ENCODE measurements around the gene PPP1R15B. TPM values are rescaled to one million over a fixed set of nuclear protein-coding genes. Genes with fewer than 3 reads are reported as not detected.

The PPP1R15B gene
- total RNA-seq, 2 experiments from 2014 or later, result 72.6 to 79.2 TPM

DNA sequence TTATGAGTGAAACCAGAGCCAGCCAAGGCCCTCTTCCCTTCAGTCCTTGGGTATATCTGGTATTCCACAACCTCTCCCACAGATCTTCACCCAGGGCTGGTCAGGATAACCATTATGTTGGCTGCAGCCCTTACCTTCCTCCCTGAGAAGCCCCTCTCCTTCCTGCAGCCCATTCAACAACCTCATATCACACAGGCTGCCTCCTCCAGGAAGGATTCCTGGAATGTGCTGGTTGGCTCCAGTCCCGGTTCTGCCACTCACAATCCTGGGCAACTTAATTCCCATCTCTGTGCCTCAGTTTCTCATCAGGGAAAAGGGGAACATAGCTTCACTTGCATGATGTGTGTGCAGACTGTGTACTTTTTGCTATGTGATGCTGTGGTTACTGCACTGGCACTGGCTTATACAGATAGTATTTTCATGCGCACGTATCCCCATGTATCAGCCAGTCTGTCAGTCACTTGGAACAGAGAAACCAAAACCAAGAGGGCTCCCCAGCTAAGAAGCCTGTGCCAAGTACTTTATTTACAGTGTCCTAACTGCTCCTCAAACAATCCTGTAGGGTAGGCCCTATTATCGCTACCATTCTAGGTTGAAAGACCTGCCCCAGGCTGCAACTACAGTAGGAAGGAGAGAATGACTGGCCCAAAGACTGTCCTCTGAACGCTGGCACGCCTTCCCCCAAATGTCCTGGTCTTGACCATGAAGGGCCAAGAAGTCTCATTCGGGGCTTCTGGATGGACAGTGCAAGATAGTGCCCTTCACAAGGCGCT, 39.9 kb upstream of the PPP1R15B start:
- Histone ChIP-seq H3K4me2 (ENCODE audit: low read length) (no peak overlapping the region), H3K4me3 (ENCODE audit: low read depth, low read length, poor library complexity, severe bottlenecking) (no peak overlapping the region), H4K20me1 (ENCODE audit: insufficient read depth, low read length) (no peaks in the 10 kb centered on the region), H3K4me1 (ENCODE audit: insufficient read depth, low read length, poor library complexity, severe bottlenecking) (peaks cover 28% of the 10 kb centered on the region), H2AFZ (ENCODE audit: low read length) (no peak overlapping the region), H3K36me3 (ENCODE audit: insufficient read depth, low read length) (no peaks in the 10 kb centered on the region), H3K79me2 (ENCODE audit: insufficient read depth, low read depth, low read length) (no peaks in the 10 kb centered on the region), H3K27ac (ENCODE audit: low read depth, low read length, poor library complexity, severe bottlenecking) (no peak overlapping the region), H3K9me3 (ENCODE audit: low read length) (no peaks in the 10 kb centered on the region), H3K9me2 (ENCODE audit: insufficient read depth, low read length) (no peaks in the 10 kb centered on the region)
- BruUV-seq (replicated peaks), result no TSS peak
- TF ChIP-seq, protein P1, sequence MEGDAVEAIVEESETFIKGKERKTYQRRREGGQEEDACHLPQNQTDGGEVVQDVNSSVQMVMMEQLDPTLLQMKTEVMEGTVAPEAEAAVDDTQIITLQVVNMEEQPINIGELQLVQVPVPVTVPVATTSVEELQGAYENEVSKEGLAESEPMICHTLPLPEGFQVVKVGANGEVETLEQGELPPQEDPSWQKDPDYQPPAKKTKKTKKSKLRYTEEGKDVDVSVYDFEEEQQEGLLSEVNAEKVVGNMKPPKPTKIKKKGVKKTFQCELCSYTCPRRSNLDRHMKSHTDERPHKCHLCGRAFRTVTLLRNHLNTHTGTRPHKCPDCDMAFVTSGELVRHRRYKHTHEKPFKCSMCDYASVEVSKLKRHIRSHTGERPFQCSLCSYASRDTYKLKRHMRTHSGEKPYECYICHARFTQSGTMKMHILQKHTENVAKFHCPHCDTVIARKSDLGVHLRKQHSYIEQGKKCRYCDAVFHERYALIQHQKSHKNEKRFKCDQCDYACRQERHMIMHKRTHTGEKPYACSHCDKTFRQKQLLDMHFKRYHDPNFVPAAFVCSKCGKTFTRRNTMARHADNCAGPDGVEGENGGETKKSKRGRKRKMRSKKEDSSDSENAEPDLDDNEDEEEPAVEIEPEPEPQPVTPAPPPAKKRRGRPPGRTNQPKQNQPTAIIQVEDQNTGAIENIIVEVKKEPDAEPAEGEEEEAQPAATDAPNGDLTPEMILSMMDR (conservative IDR thresholded peaks at IDR 0.05; ENCODE audit: low read length), result no peak
- no peak for TF ChIP-seq EZH2phosphoT487 (IDR thresholded peaks at IDR 0.05; ENCODE audit: borderline replicate concordance, low read depth, low read length)
- ChIA-PET POLR2A (interaction anchor here (0.7 kb wide), 1 partner anchor 45 kb away, joined by 7 read pairs; no protein-coding TSS in a partner anchor), CTCF (ENCODE audit: unreplicated experiment) (interaction anchor here (0.7 kb wide), 1 partner anchor 50 kb away, joined by 4 read pairs; no protein-coding TSS in a partner anchor)
- DNase-seq (ENCODE audit: low spot score), result no peak
- intact Hi-C loops (cut with micrococcal nuclease; ENCODE audit: unreplicated experiment), result no loop called here

DNA sequence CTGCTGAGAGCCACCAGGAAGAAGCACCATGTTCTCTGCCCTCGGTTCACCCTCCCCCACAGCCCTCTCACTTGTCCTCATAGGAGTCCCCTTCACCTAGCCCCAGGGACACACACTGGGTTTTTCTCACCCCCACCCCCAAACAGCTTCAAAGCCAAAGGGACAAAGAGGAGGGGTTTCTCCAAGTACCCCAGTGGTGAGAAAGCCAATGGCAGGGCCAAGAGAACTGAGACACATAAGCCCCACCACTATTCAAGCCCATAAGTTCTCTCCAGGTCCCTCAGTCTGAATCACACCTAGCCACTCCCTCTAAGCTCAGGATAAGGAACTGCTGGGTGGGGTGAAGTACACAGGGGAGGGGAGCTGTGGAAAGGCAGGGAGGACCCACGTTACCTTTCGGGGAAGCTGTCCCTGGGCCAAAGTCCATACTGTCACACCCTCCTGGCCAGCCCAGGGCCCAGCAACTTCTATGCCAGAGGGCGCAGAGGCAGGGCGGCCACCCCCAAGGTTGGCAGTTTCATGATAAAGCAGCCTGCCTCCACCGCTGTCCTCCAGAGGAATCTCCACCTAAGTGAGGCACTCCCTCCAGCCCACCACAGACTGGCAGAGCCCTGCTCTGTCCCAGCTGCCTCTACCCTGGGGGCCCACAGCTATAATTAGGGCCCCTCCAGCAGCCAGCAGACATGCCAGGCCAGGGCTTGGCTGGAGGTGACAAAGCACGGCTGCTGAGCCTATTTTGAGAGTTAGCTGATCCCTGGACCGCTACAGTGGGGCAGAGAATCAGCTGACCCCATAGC, 39.0 kb upstream of the PPP1R15B start:
- Histone ChIP-seq H3K4me3 (ENCODE audit: low read depth, low read length, poor library complexity, severe bottlenecking) (no peak overlapping the region), H3K36me3 (ENCODE audit: insufficient read depth, low read length) (no peaks in the 10 kb centered on the region), H3K27ac (ENCODE audit: low read depth, low read length, poor library complexity, severe bottlenecking) (no peak overlapping the region), H3K9me2 (ENCODE audit: insufficient read depth, low read length) (no peaks in the 10 kb centered on the region), H2AFZ (ENCODE audit: low read length) (no peak overlapping the region), H3K79me2 (ENCODE audit: insufficient read depth, low read depth, low read length) (no peaks in the 10 kb centered on the region), H4K20me1 (ENCODE audit: insufficient read depth, low read length) (no peaks in the 10 kb centered on the region), H3K4me2 (ENCODE audit: low read length) (no peak overlapping the region), H3K4me1 (ENCODE audit: insufficient read depth, low read length, poor library complexity, severe bottlenecking) (peaks cover 37% of the 10 kb centered on the region), H3K9me3 (ENCODE audit: low read length) (no peaks in the 10 kb centered on the region)
- TF ChIP-seq EZH2phosphoT487 (IDR thresholded peaks at IDR 0.05; ENCODE audit: borderline replicate concordance, low read depth, low read length), result no peak
- TF ChIP-seq, protein P1 (conservative IDR thresholded peaks at IDR 0.05; ENCODE audit: low read length), result no peak
- ChIA-PET POLR2A (interaction anchor here (1.4 to 2.2 kb wide), 3 partner anchors 23 to 52 kb away, joined by 3 to 6 read pairs (median 4); no protein-coding TSS in a partner anchor), CTCF (ENCODE audit: unreplicated experiment) (interaction anchor here (0.7 kb wide), 1 partner anchor 51 kb away, joined by 4 read pairs; no protein-coding TSS in a partner anchor)
- no TSS peak for BruUV-seq (replicated peaks)
- no peak for DNase-seq (ENCODE audit: low spot score)
- intact Hi-C loops (cut with micrococcal nuclease; ENCODE audit: unreplicated experiment), result no loop called here
